22Rv1 (cell line): ENCODE measurements around the gene SMIM22.

Source experiments
- CTCF ChIP-seq: fragments of 450-650 bp; IDR thresholded peaks from 2 replicates; pipeline ENCODE4 v1.5.1; 2017; ENCODE audit warnings: mild to moderate bottlenecking
- ZFX ChIP-seq: fragments of 450-650 bp; IDR thresholded peaks from 2 replicates; pipeline ENCODE4 v1.6.1; 2017; ENCODE audit warnings: antibody characterized with exemption, borderline replicate concordance

GRCh38 chr16:4788910-4789309 lies 6.3 kb upstream of the SMIM22 start:
- TF ChIP-seq CTCF (no peak), ZFX (no peak)
